GM19468 (cell line): ENCODE data around the gene LMOD2.

Experiments
- ATAC-seq: cut with Tn5 transposase; IDR thresholded peaks from one replicate; pipeline ENCODE4 v1.9.1; 2021; ENCODE audit warnings: mild to moderate bottlenecking, moderate library complexity, moderate number of reproducible peaks; ENCODE audit not compliant: unreplicated experiment; ENCODE audit errors: extremely low read depth

Gene LMOD2

GRCh38 chr7:123710683-123711082 lies 55.0 kb downstream of the LMOD2 start:
- no peak for ATAC-seq

GRCh38 chr7:123711832-123712293 lies 56.2 kb downstream of the LMOD2 start:
- ATAC-seq, result no peak

GRCh38 chr7:123712619-123713018 lies 57.0 kb downstream of the LMOD2 start:
- ATAC-seq, result no peak
